Thyroid gland (tissue), 4 donors: ENCODE measurements around the gene ST6GALNAC3. TPM values are rescaled to one million over a fixed set of nuclear protein-coding genes. Genes with fewer than 3 reads are reported as not detected.

Experiments
- DNase-seq, 2 donors: peaks; one replicate each; pipeline ENCODE4 v3.0.0-alpha.2; 2019
- H3K27ac ChIP-seq, 3 donors: fragments of 200-600 bp; sonication (generic); 1 replicate in 2 of 3; 2 replicates in 1 of 3; pipeline ENCODE4 v1.5.1; 2016 to 2019; ENCODE audit warnings: mild to moderate bottlenecking in 1 of 3, moderate library complexity in 1 of 3
- H3K27me3 ChIP-seq: fragments of 200-600 bp; sonication (generic); one replicate; pipeline ENCODE4 v1.5.1; 2019
- H3K36me3 ChIP-seq, 2 donors: fragments of 200-600 bp; sonication (generic); one replicate each; pipeline ENCODE4 v1.5.1; 2016 to 2019
- H3K4me1 ChIP-seq, 2 donors: fragments of 200-600 bp; sonication (generic); one replicate each; pipeline ENCODE4 v1.5.1; 2017 to 2019
- H3K4me3 ChIP-seq, 3 donors: fragments of 200-600 bp; sonication (generic); replicated peaks in 1 of 3; 1 replicate in 2 of 3; 2 replicates in 1 of 3; pipeline ENCODE4 v1.5.1; 2016; ENCODE audit warnings: mild to moderate bottlenecking in 1 of 3
- H3K9me3 ChIP-seq: fragments of 200-600 bp; sonication (generic); one replicate; pipeline ENCODE4 v1.5.1; 2017
- CTCF ChIP-seq, 6 experiments: fragments of 200-600 bp in 3 of 6; fragments of 450-650 bp in 3 of 6; sonication (generic) in 3 of 6; IDR thresholded peaks; one replicate each; pipeline ENCODE4 v1.5.1; 2016 to 2019; ENCODE audit warnings: antibody characterized with exemption in 6 of 6, mild to moderate bottlenecking in 2 of 6, inconsistent platforms in 1 of 6, moderate library complexity in 1 of 6
- POLR2A ChIP-seq, 2 donors: fragments of 450-650 bp; IDR thresholded peaks; one replicate each; pipeline ENCODE4 v1.6.1; 2017; ENCODE audit warnings: antibody characterized with exemption in 2 of 2, mild to moderate bottlenecking in 2 of 2, moderate library complexity in 1 of 2
- WGBS, 2 donors: methylation state at CpG; one replicate each; pipeline ENCODE4 v1.1.5; 2017; 5-methylcytosine and 5-hydroxymethylcytosine counted together
- intact Hi-C: fragments of 100-400 bp; cut with DNase I; formaldehyde crosslinking; loops from one replicate; pipeline ENCODE4 v1.15.1; 2023
- total RNA-seq, 4 donors: library from RNA; depleted of rRNA; stranded (reverse); fragments of >200 nt; gene quantifications; one replicate each; pipeline ENCODE4 v1.2.3, GENCODE V29; 2016

Gene ST6GALNAC3
- total RNA-seq, 4 donors from 2014 or later, result 17.4 to 35.6 (median 31.6) TPM

- WGBS, 2 donors, result 82 to 87% methylated on average over 4 of the region's 4 CpGs
- H3K27ac ChIP-seq, result no peak overlapping the region
- H3K36me3 ChIP-seq, result no peaks in the 10 kb centered on the region
- no peaks in the 10 kb centered on the region for H3K27me3 ChIP-seq
- no peak for DNase-seq
- H3K9me3 ChIP-seq, result no peaks in the 10 kb centered on the region
- intact Hi-C loops, result no loop called here
- peaks cover 4 to 6% of the 10 kb centered on the region in 2 donors for H3K4me1 ChIP-seq
- TF ChIP-seq CTCF (IDR thresholded peaks at IDR 0.05) (no peak), POLR2A (IDR thresholded peaks at IDR 0.05) (no peak)
- H3K4me3 ChIP-seq, result no peak overlapping the region
Measured at GRCh38 chr1:76101548-76101947, 27.0 kb downstream of the ST6GALNAC3 start.

- 92 to 98% methylated on average over 1 of the region's 1 CpG for WGBS, 2 donors
- no peak overlapping the region for H3K4me3 ChIP-seq
- no peaks in the 10 kb centered on the region for H3K36me3 ChIP-seq
- TF ChIP-seq CTCF (IDR thresholded peaks at IDR 0.05) (no peak), POLR2A (IDR thresholded peaks at IDR 0.05) (no peak)
- no peak for DNase-seq
- no peaks in the 10 kb centered on the region for H3K9me3 ChIP-seq
- no peak overlapping the region for H3K27ac ChIP-seq
- intact Hi-C loops, result no loop called here
- H3K27me3 ChIP-seq, result no peaks in the 10 kb centered on the region
- H3K4me1 ChIP-seq, result peaks cover under 1 to 3% of the 10 kb centered on the region in 2 donors
Measured at GRCh38 chr1:76102046-76102445, 27.5 kb downstream of the ST6GALNAC3 start.

- no peaks in the 10 kb centered on the region for H3K27me3 ChIP-seq
- TF ChIP-seq POLR2A (IDR thresholded peaks at IDR 0.05), result no peak
- no peak for TF ChIP-seq CTCF (IDR thresholded peaks at IDR 0.05)
- DNase-seq, result no peak
- no peak overlapping the region for H3K4me3 ChIP-seq
- no peak overlapping the region for H3K27ac ChIP-seq
- H3K4me1 ChIP-seq, result peaks cover under 1 to 7% of the 10 kb centered on the region in 2 donors
- H3K36me3 ChIP-seq, result no peaks in the 10 kb centered on the region
- H3K9me3 ChIP-seq, result no peaks in the 10 kb centered on the region
- intact Hi-C loops, result no loop called here
Measured at GRCh38 chr1:76103034-76103433, 28.5 kb downstream of the ST6GALNAC3 start.

DNA sequence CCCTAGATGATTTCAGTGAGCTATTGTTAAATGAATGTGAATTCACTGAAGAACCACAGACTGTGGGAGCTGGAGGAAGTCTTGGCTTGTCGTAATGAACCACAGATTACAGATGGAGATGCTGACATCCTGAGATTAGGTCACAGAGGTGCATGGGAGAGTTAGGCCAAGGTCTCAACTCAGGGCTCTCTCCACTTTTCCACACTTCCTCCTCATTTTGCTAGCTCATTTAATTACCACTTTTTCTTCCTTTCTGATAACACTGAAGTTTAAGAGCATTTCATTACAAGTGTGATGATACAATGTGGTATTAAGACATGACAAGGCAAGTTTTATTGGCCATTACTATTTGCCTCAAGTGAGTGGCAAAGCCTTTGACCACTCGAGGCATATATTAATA, 30.8 kb downstream of the ST6GALNAC3 start:
- intact Hi-C loops, result no loop called here
- no peaks in the 10 kb centered on the region for H3K27me3 ChIP-seq
- no peak for DNase-seq
- no peaks in the 10 kb centered on the region for H3K9me3 ChIP-seq
- peaks cover 7 to 30% of the 10 kb centered on the region in 2 donors for H3K4me1 ChIP-seq
- no peak overlapping the region for H3K4me3 ChIP-seq
- no peak overlapping the region for H3K27ac ChIP-seq
- H3K36me3 ChIP-seq, result no peaks in the 10 kb centered on the region
- TF ChIP-seq CTCF (IDR thresholded peaks at IDR 0.05), result no peak
- no peak for TF ChIP-seq POLR2A (IDR thresholded peaks at IDR 0.05)
- WGBS, 2 donors, result 77 to 88% methylated on average over 2 of the region's 2 CpGs

GRCh38 chr1:76106251-76106650, 31.7 kb downstream of the ST6GALNAC3 start:
- Histone ChIP-seq H3K27ac (no peak overlapping the region), H3K27me3 (no peaks in the 10 kb centered on the region), H3K4me3 (no peak overlapping the region), H3K4me1 (peaks cover 7 to 39% of the 10 kb centered on the region in 2 donors), H3K36me3 (no peaks in the 10 kb centered on the region), H3K9me3 (no peaks in the 10 kb centered on the region)
- TF ChIP-seq POLR2A (IDR thresholded peaks at IDR 0.05) (no peak), CTCF (IDR thresholded peaks at IDR 0.05) (no peak)
- intact Hi-C loops, result no loop called here
- no peak for DNase-seq
- 95 to 96% methylated on average over 1 of the region's 1 CpG for WGBS, 2 donors
